HCT116 (cell line): ENCODE results near the gene ETS2. TPM values are rescaled to one million over a fixed set of nuclear protein-coding genes. Genes with fewer than 3 reads are reported as not detected.

ENCODE experiments used
- ATAC-seq: fragments of 200-7000 bp; cut with Tn5 transposase; 2 replicates; pipeline ENCODE4 v1.9.1; 2020; ENCODE audit warnings: mild to moderate bottlenecking, moderate library complexity
- BruUV-seq: library from RNA; stranded (reverse); fragments of 400-500 nt; replicated peaks from 2 replicates; lab custom pipeline; 2021; lab: Mats Ljungman, UMichigan
- CTCF ChIA-PET: fragments of 300-600 bp; sonication (Branson Sonifier 250); formaldehyde crosslinking; loops from one replicate; lab custom pipeline; 2021; ENCODE audit warnings: antibody characterized with exemption; lab: Charles Lee
- POLR2A ChIA-PET: fragments of 300-600, 350-600 bp; sonication (Branson Sonifier 250); formaldehyde crosslinking; loops from one replicate; lab custom pipeline; 2021; ENCODE audit warnings: antibody characterized with exemption; lab: Charles Lee
- RAD21 ChIA-PET, 2 experiments: fragments of 300-600 bp; sonication (Branson Sonifier 250); formaldehyde crosslinking; loops; one replicate each; lab custom pipeline; 2023; ENCODE audit warnings: low total read pairs in 2 of 2; ENCODE audit not compliant: uncharacterized antibody in 2 of 2, unreplicated experiment in 2 of 2, low non-redundant PET in 1 of 2; lab: Charles Lee
- DNase-seq: peaks from one replicate; pipeline ENCODE4 v3.0.0-alpha.2; 2010; ENCODE audit warnings: low read depth, low spot score
- H2AFZ ChIP-seq: fragments of 200-600 bp; shearing (Covaris generic), sonication (generic); 2 replicates; pipeline ENCODE4 v1.6.1; 2017; ENCODE audit warnings: low read depth, mixed run types, mixed read lengths, antibody characterized with exemption, low read length; ENCODE audit not compliant: poor library complexity, severe bottlenecking
- H3K27ac ChIP-seq: 2 replicates; pipeline ENCODE4 v1.5.1; 2012; ENCODE audit warnings: low read depth, low read length
- H3K27me3 ChIP-seq: fragments of 200-600 bp; sonication (generic); 2 replicates; pipeline ENCODE4 v1.6.1; 2016; ENCODE audit warnings: mixed run types, low read length, mixed read lengths; ENCODE audit not compliant: insufficient read depth
- H3K36me3 ChIP-seq, 2 experiments: fragments of 200-500 bp in 1 of 2; fragments of 200-600 bp in 1 of 2; sonication (Bioruptor generic) in 1 of 2; sonication (generic) in 1 of 2; 2 replicates each; pipeline versions ENCODE4 v1.5.1 to v1.6.1; 2014 to 2016; ENCODE audit warnings: low read length in 2 of 2, inconsistent platforms in 1 of 2, mixed read lengths in 1 of 2, mixed run types in 1 of 2; ENCODE audit not compliant: insufficient read depth in 2 of 2, control insufficient read depth in 1 of 2
- H3K4me1 ChIP-seq, 2 experiments: fragments of 200-600 bp in 1 of 2; sonication (generic) in 1 of 2; 2 replicates each; pipeline versions ENCODE4 v1.5.1 to v1.6.1; 2012 to 2017; ENCODE audit warnings: low read length in 2 of 2, inconsistent platforms in 1 of 2, mild to moderate bottlenecking in 1 of 2, mixed read lengths in 1 of 2, mixed run types in 1 of 2, moderate library complexity in 1 of 2; ENCODE audit not compliant: insufficient read depth in 2 of 2, control insufficient read depth in 1 of 2
- H3K4me2 ChIP-seq: fragments of 200-600 bp; sonication (generic); 2 replicates; pipeline ENCODE4 v1.6.1; 2017; ENCODE audit warnings: mixed run types, low read length, mixed read lengths
- H3K4me3 ChIP-seq, 2 experiments: fragments of 200-600 bp in 1 of 2; sonication (generic) in 1 of 2; replicated peaks in 1 of 2; 2 replicates each; pipeline ENCODE4 v1.5.1; 2011 to 2016; ENCODE audit warnings: low read length in 2 of 2, control low read depth in 1 of 2, low read depth in 1 of 2, mild to moderate bottlenecking in 1 of 2, mixed read lengths in 1 of 2, mixed run types in 1 of 2
- H3K79me2 ChIP-seq: fragments of 200-600 bp; sonication (generic); 2 replicates; pipeline ENCODE4 v1.6.1; 2017; ENCODE audit warnings: mild to moderate bottlenecking, mixed run types, low read length, moderate library complexity, mixed read lengths; ENCODE audit not compliant: insufficient read depth
- H3K9ac ChIP-seq: fragments of 200-600 bp; sonication (generic); 2 replicates; pipeline ENCODE4 v1.6.1; 2016; ENCODE audit warnings: low read length, mixed read lengths
- H3K9me2 ChIP-seq: fragments of 200-600 bp; sonication (generic), shearing (Covaris generic); 2 replicates; pipeline ENCODE4 v1.6.1; 2017; ENCODE audit warnings: mixed run types, mild to moderate bottlenecking, moderate library complexity; ENCODE audit not compliant: insufficient read depth
- H3K9me3 ChIP-seq, 2 experiments: fragments of 200-500 bp in 1 of 2; fragments of 200-600 bp in 1 of 2; sonication (Bioruptor generic) in 1 of 2; sonication (generic) in 1 of 2; 2 replicates each; pipeline ENCODE4 v1.6.1; 2014 to 2017; ENCODE audit warnings: low read length in 2 of 2, mixed read lengths in 2 of 2, inconsistent platforms in 1 of 2, low read depth in 1 of 2, mild to moderate bottlenecking in 1 of 2, mixed run types in 1 of 2, moderate library complexity in 1 of 2; ENCODE audit not compliant: control insufficient read depth in 1 of 2, insufficient read depth in 1 of 2
- H4K20me1 ChIP-seq: fragments of 200-600 bp; sonication (generic), shearing (Covaris generic); 2 replicates; pipeline ENCODE4 v1.6.1; 2017; ENCODE audit warnings: mixed run types, mild to moderate bottlenecking, moderate library complexity; ENCODE audit not compliant: insufficient read depth
- CBX3 ChIP-seq: IDR thresholded peaks from 2 replicates; pipeline ENCODE4 v1.6.1; 2012; ENCODE audit warnings: low read depth
- CEBPB ChIP-seq: IDR thresholded peaks from 2 replicates; pipeline ENCODE4 v1.6.1; 2012; ENCODE audit warnings: low read depth
- CTCF ChIP-seq, 3 experiments: fragments of 200-600 bp in 1 of 3; sonication (generic) in 1 of 3; IDR thresholded peaks in 2 of 3; conservative IDR thresholded peaks in 1 of 3; 2 replicates each; pipeline ENCODE4 v1.5.1; 2012 to 2017; ENCODE audit warnings: low read depth in 2 of 3, low read length in 2 of 3, antibody characterized with exemption in 1 of 3, borderline replicate concordance in 1 of 3, control low read depth in 1 of 3, mild to moderate bottlenecking in 1 of 3, mixed read lengths in 1 of 3, mixed run types in 1 of 3, moderate library complexity in 1 of 3; ENCODE audit not compliant: insufficient read depth in 1 of 3
- EZH2 ChIP-seq: fragments of 200-600 bp; sonication (generic); IDR thresholded peaks from 2 replicates; pipeline ENCODE4 v1.6.1; 2017; ENCODE audit warnings: antibody characterized with exemption, mixed run types
- EZH2phosphoT487 ChIP-seq: fragments of 200-600 bp; IDR thresholded peaks from 2 replicates; pipeline ENCODE4 v1.6.1; 2018; ENCODE audit warnings: antibody characterized with exemption, borderline replicate concordance
- FOSL1 ChIP-seq: IDR thresholded peaks from 2 replicates; pipeline ENCODE4 v1.6.1; 2012; ENCODE audit warnings: low read depth
- JUND ChIP-seq: IDR thresholded peaks from 2 replicates; pipeline ENCODE4 v1.6.1; 2012
- MAX ChIP-seq: IDR thresholded peaks from 2 replicates; pipeline ENCODE4 v1.6.1; 2012
- POLR2A ChIP-seq: IDR thresholded peaks from 2 replicates; pipeline ENCODE4 v1.7.0; 2011; ENCODE audit warnings: borderline replicate concordance; ENCODE audit not compliant: insufficient read depth, insufficient read length; ENCODE audit errors: extremely low read depth
- POLR2AphosphoS5 ChIP-seq: IDR thresholded peaks from 2 replicates; pipeline ENCODE4 v1.6.1; 2011; ENCODE audit warnings: mild to moderate bottlenecking, low read depth, low read length, moderate library complexity
- REST ChIP-seq: IDR thresholded peaks from 2 replicates; pipeline ENCODE4 v1.6.1; 2012; ENCODE audit warnings: low read depth
- SIN3A ChIP-seq: IDR thresholded peaks from 2 replicates; pipeline ENCODE4 v1.6.1; 2012; ENCODE audit warnings: low read depth
- intact Hi-C: fragments of 100-400 bp; cut with micrococcal nuclease; formaldehyde crosslinking; loops from 2 replicates; pipeline ENCODE4 v1.10.0; 2022
- total RNA-seq: library from RNA; stranded (reverse); gene quantifications from one replicate; pipeline ENCODE4 v1.2.1, GENCODE V29; 2021; ENCODE audit not compliant: unreplicated experiment

The ETS2 gene
- total RNA-seq, 1 experiment from 2014 or later: 32.9 TPM

- Histone ChIP-seq H3K9ac (no peak overlapping the region), H4K20me1 (no peaks in the 10 kb centered on the region), H3K9me3 (no peaks in the 10 kb centered on the region), H3K9me2 (no peaks in the 10 kb centered on the region), H3K27me3 (no peaks in the 10 kb centered on the region), H3K27ac (no peak overlapping the region), H3K4me2 (no peak overlapping the region), H3K36me3 (no peaks in the 10 kb centered on the region), H3K4me1 (peaks cover 0 to 12% of the 10 kb centered on the region in 2 experiments; a peak in 2 of 4 replicates), H2AFZ (no peak overlapping the region), H3K79me2 (no peaks in the 10 kb centered on the region), H3K4me3 (no peak overlapping the region)
- TF ChIP-seq SIN3A (no peak), FOSL1 (no peak), POLR2AphosphoS5 (no peak), JUND (no peak), CEBPB (no peak)
- no TSS peak for BruUV-seq
- ChIA-PET POLR2A (no interaction called here), RAD21 (no interaction called here), CTCF (no interaction called here)
- DNase-seq: no peak
- intact Hi-C loops: no loop called here
- no peak for ATAC-seq
Measured at GRCh38 chr21:38841472-38841871, 35.7 kb downstream of the ETS2 start.

GRCh38 chr21:38842079-38842478 lies 36.4 kb downstream of the ETS2 start:
- no peak overlapping the region for H3K4me3 ChIP-seq
- no peaks in the 10 kb centered on the region for H4K20me1 ChIP-seq
- TF ChIP-seq JUND: no peak
- TF ChIP-seq EZH2: no peak
- no peak for TF ChIP-seq POLR2A
- TF ChIP-seq MAX: no peak
- TF ChIP-seq FOSL1: no peak
- no peak for TF ChIP-seq EZH2phosphoT487
- no peak for TF ChIP-seq REST
- no peak for TF ChIP-seq CBX3
- TF ChIP-seq SIN3A: no peak
- no peak for TF ChIP-seq CTCF (IDR thresholded peaks at IDR 0.05 in 2 of 3, conservative IDR thresholded peaks at IDR 0.05 in 1 of 3; ENCODE audit: borderline replicate concordance in 1 of 3, insufficient read depth in 1 of 3, low read depth in 2 of 3, low read length in 2 of 3)
- no peak overlapping the region for H2AFZ ChIP-seq
- no TSS peak for BruUV-seq
- no peak overlapping the region for H3K27ac ChIP-seq
- no peak for DNase-seq
- no peaks in the 10 kb centered on the region for H3K9me2 ChIP-seq
- no peak overlapping the region for H3K9ac ChIP-seq
- no peaks in the 10 kb centered on the region for H3K27me3 ChIP-seq
- ATAC-seq: no peak
- POLR2A ChIA-PET: no interaction called here
- no peak overlapping the region for H3K4me2 ChIP-seq
- RAD21 ChIA-PET: no interaction called here
- intact Hi-C loops: no loop called here
- H3K36me3 ChIP-seq: no peaks in the 10 kb centered on the region
- no peaks in the 10 kb centered on the region for H3K9me3 ChIP-seq
- H3K79me2 ChIP-seq: no peaks in the 10 kb centered on the region
- CTCF ChIA-PET: no interaction called here
- H3K4me1 ChIP-seq: peaks cover 0 to 12% of the 10 kb centered on the region in 2 experiments; a peak in 2 of 4 replicates
